Measurements from ENCODE around the gene PSTPIP1.

GRCh38 chr15:77053709-77054108 is 58.8 kb downstream of the PSTPIP1 start:
- TF ChIP-seq POLR2A (IDR thresholded peaks at IDR 0.05), result no peak
- TF ChIP-seq CTCF (IDR thresholded peaks at IDR 0.05), result no peak

Measured in breast epithelium (tissue), 3 donors.